GM12878 (cell line): Measurements from ENCODE around the gene ZSWIM7.

ENCODE experiments used
- EGR1 ChIP-seq, 2 experiments: IDR thresholded peaks; 1 replicate in 1 of 2; 2 replicates in 1 of 2; pipeline ENCODE4 v1.6.1; 2011 to 2012; ENCODE audit warnings: low read depth in 2 of 2, low read length in 2 of 2, borderline replicate concordance in 1 of 2, mild to moderate bottlenecking in 1 of 2, moderate library complexity in 1 of 2
- SIX5 ChIP-seq: IDR thresholded peaks from 2 replicates; pipeline ENCODE4 v1.6.1; 2011; ENCODE audit warnings: mild to moderate bottlenecking, low read depth, low read length, moderate library complexity; ENCODE audit not compliant: severe bottlenecking
- STAT1 ChIP-seq: fragments of 450-650 bp; conservative IDR thresholded peaks from 2 replicates; pipeline ENCODE4 v1.6.1; 2014; ENCODE audit warnings: antibody characterized with exemption, mild to moderate bottlenecking
- ZZZ3 ChIP-seq: IDR thresholded peaks from 2 replicates; pipeline ENCODE4 v1.6.1; 2011; ENCODE audit warnings: low read depth; ENCODE audit not compliant: control insufficient read depth, insufficient read length
- TF ChIP-seq, protein P1 (sequence below): fragments of 450-650 bp; IDR thresholded peaks from 2 replicates; pipeline ENCODE4 v1.6.1; 2017; ENCODE audit warnings: antibody characterized with exemption, mild to moderate bottlenecking, moderate library complexity

DNA sequence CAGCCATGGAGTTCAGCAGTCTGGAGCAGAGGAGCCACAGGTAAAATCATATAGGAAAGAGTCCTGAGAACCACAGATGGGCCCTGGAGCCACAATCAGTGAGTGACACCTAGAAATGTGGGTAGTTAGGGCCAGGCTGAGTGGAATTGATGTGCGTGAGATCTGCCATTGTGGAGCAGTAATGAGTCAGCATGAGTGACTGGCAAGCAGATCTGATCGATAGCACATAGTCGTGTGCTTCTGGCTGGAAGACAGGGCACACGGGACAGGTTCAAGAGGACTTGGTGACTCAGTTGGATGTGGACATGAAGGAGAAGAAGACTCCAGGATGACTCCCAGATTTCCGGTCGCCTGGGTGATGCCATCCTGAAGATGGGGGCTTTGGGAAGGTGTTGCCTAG is 42.3 kb downstream of the ZSWIM7 start:
- TF ChIP-seq, protein P1, sequence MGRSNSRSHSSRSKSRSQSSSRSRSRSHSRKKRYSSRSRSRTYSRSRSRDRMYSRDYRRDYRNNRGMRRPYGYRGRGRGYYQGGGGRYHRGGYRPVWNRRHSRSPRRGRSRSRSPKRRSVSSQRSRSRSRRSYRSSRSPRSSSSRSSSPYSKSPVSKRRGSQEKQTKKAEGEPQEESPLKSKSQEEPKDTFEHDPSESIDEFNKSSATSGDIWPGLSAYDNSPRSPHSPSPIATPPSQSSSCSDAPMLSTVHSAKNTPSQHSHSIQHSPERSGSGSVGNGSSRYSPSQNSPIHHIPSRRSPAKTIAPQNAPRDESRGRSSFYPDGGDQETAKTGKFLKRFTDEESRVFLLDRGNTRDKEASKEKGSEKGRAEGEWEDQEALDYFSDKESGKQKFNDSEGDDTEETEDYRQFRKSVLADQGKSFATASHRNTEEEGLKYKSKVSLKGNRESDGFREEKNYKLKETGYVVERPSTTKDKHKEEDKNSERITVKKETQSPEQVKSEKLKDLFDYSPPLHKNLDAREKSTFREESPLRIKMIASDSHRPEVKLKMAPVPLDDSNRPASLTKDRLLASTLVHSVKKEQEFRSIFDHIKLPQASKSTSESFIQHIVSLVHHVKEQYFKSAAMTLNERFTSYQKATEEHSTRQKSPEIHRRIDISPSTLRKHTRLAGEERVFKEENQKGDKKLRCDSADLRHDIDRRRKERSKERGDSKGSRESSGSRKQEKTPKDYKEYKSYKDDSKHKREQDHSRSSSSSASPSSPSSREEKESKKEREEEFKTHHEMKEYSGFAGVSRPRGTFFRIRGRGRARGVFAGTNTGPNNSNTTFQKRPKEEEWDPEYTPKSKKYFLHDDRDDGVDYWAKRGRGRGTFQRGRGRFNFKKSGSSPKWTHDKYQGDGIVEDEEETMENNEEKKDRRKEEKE, result no peak
- TF ChIP-seq STAT1 (no peak), SIX5 (no peak), ZZZ3 (no peak), EGR1 (IDR thresholded peaks at IDR 0.05; ENCODE audit: borderline replicate concordance in 1 of 2, low read depth in 2 of 2, low read length in 2 of 2) (no peak)
